OCI-LY7 (cell line): Measurements from ENCODE around the gene MON1B. TPM values are rescaled to one million over a fixed set of nuclear protein-coding genes. Genes with fewer than 3 reads are reported as not detected.

Source experiments
- BruUV-seq: library from RNA; stranded (reverse); fragments of 400-500 nt; replicated peaks from 2 replicates; lab custom pipeline; 2021; lab: Mats Ljungman, UMichigan
- CTCF ChIA-PET: fragments of 300-600 bp; sonication (Branson Sonifier 250); formaldehyde crosslinking; loops from one replicate; lab custom pipeline; 2022; ENCODE audit warnings: antibody characterized with exemption; ENCODE audit not compliant: unreplicated experiment; lab: Charles Lee
- POLR2A ChIA-PET: fragments of 300-600 bp; sonication (Branson Sonifier 250); formaldehyde crosslinking; loops from one replicate; lab custom pipeline; 2022; ENCODE audit warnings: antibody characterized with exemption; lab: Charles Lee
- DNase-seq: peaks from one replicate; pipeline ENCODE4 v3.0.0-alpha.2; 2015; ENCODE audit warnings: low spot score
- H2AFZ ChIP-seq: fragments of 200-600 bp; sonication (generic), shearing (Covaris generic); 2 replicates; pipeline ENCODE4 v1.6.1; 2014; ENCODE audit warnings: mild to moderate bottlenecking, antibody characterized with exemption, low read length, moderate library complexity
- H3K27ac ChIP-seq: fragments of 200-600 bp; sonication (generic); 2 replicates; pipeline ENCODE4 v1.5.1; 2014; ENCODE audit warnings: mixed run types, low read depth, mild to moderate bottlenecking, moderate library complexity, low read length, inconsistent platforms; ENCODE audit not compliant: poor library complexity, severe bottlenecking
- H3K36me3 ChIP-seq: fragments of 200-600 bp; sonication (generic); 2 replicates; pipeline ENCODE4 v1.6.1; 2014; ENCODE audit warnings: mild to moderate bottlenecking, antibody characterized with exemption, low read length, moderate library complexity, mixed read lengths; ENCODE audit not compliant: insufficient read depth
- H3K4me1 ChIP-seq: fragments of 200-600 bp; sonication (generic); 2 replicates; pipeline ENCODE4 v1.5.1; 2014; ENCODE audit warnings: mild to moderate bottlenecking, low read length; ENCODE audit not compliant: insufficient read depth, poor library complexity, severe bottlenecking
- H3K4me2 ChIP-seq: fragments of 200-600 bp; sonication (generic); 2 replicates; pipeline ENCODE4 v1.6.1; 2014; ENCODE audit warnings: mild to moderate bottlenecking, low read length
- H3K4me3 ChIP-seq: fragments of 200-600 bp; sonication (generic); 2 replicates; pipeline ENCODE4 v1.5.1; 2014; ENCODE audit warnings: mild to moderate bottlenecking, low read depth, low read length; ENCODE audit not compliant: poor library complexity, severe bottlenecking
- H3K79me2 ChIP-seq: fragments of 200-600 bp; sonication (generic); 2 replicates; pipeline ENCODE4 v1.6.1; 2016; ENCODE audit warnings: low read depth, mild to moderate bottlenecking, low read length, moderate library complexity, mixed read lengths; ENCODE audit not compliant: insufficient read depth
- H3K9me2 ChIP-seq: fragments of 200-600 bp; sonication (generic); 2 replicates; pipeline ENCODE4 v1.6.1; 2016; ENCODE audit warnings: mild to moderate bottlenecking, low read length, mixed read lengths; ENCODE audit not compliant: insufficient read depth
- H3K9me3 ChIP-seq: fragments of 200-600 bp; sonication (generic); 2 replicates; pipeline ENCODE4 v1.6.1; 2014; ENCODE audit warnings: mild to moderate bottlenecking, mixed run types, low read length, mixed read lengths
- H4K20me1 ChIP-seq: fragments of 200-600 bp; sonication (generic); 2 replicates; pipeline ENCODE4 v1.6.1; 2014; ENCODE audit warnings: mild to moderate bottlenecking, antibody characterized with exemption, low read length, moderate library complexity, mixed read lengths; ENCODE audit not compliant: insufficient read depth
- CTCF ChIP-seq: fragments of 200-600 bp; sonication (generic); conservative IDR thresholded peaks from 2 replicates; pipeline ENCODE4 v1.5.1; 2014; ENCODE audit warnings: mild to moderate bottlenecking, antibody characterized with exemption, low read length, moderate library complexity, mixed read lengths
- EZH2phosphoT487 ChIP-seq: fragments of 200-600 bp; sonication (generic); IDR thresholded peaks from 2 replicates; pipeline ENCODE4 v1.6.1; 2018; ENCODE audit warnings: low read depth, borderline replicate concordance, mild to moderate bottlenecking, mixed run types, antibody characterized with exemption, low read length, moderate library complexity, mixed read lengths
- intact Hi-C: fragments of 100-400 bp; cut with micrococcal nuclease; formaldehyde crosslinking; loops from one replicate; pipeline ENCODE4 v1.10.0; 2022; ENCODE audit not compliant: unreplicated experiment
- total RNA-seq, 2 experiments: library from RNA; depleted of rRNA in 1 of 2; stranded (reverse); fragments of >200 nt in 1 of 2; shearing (Covaris generic) in 1 of 2; gene quantifications; 2 replicates each; pipeline ENCODE4 v1.2.3, GENCODE V29; 2014 to 2022

Gene MON1B
- total RNA-seq, 2 experiments from 2014 or later, result 20.4 to 72.7 TPM

GRCh38 chr16:77227745-77228144, 36.8 kb downstream of the MON1B start:
- Histone ChIP-seq H3K27ac (no peak overlapping the region), H3K36me3 (no peaks in the 10 kb centered on the region), H3K9me3 (no peaks in the 10 kb centered on the region), H3K79me2 (no peaks in the 10 kb centered on the region), H3K4me1 (no peaks in the 10 kb centered on the region), H3K4me2 (no peak overlapping the region), H2AFZ (no peak overlapping the region), H3K9me2 (no peaks in the 10 kb centered on the region), H4K20me1 (no peaks in the 10 kb centered on the region), H3K4me3 (no peak overlapping the region)
- no TSS peak for BruUV-seq
- intact Hi-C loops, result no loop called here
- no peak for DNase-seq
- no peak for TF ChIP-seq EZH2phosphoT487
- no peak for TF ChIP-seq CTCF
- POLR2A ChIA-PET, result interaction anchor here (1.1 to 1.6 kb wide), 2 partner anchors 82 to 356 kb away, joined by 4 read pairs; no protein-coding TSS in a partner anchor
- CTCF ChIA-PET, result interaction anchor here (1.0 kb wide), 1 partner anchor 356 kb away, joined by 3 read pairs; no protein-coding TSS in a partner anchor

- ChIA-PET POLR2A (no interaction called here), CTCF (no interaction called here)
- Histone ChIP-seq H3K79me2 (no peaks in the 10 kb centered on the region), H4K20me1 (no peaks in the 10 kb centered on the region), H3K36me3 (no peaks in the 10 kb centered on the region), H3K9me3 (no peaks in the 10 kb centered on the region), H3K4me3 (no peak overlapping the region), H2AFZ (no peak overlapping the region), H3K4me1 (no peaks in the 10 kb centered on the region), H3K27ac (no peak overlapping the region), H3K9me2 (no peaks in the 10 kb centered on the region), H3K4me2 (no peak overlapping the region)
- TF ChIP-seq EZH2phosphoT487 (no peak), CTCF (no peak)
- intact Hi-C loops, result loop anchor here (10.0 kb wide), 1 partner anchor 204 kb away; the partner anchor contains the start of gene ADAMTS18
- DNase-seq, result no peak
- BruUV-seq, result no TSS peak
Measured at GRCh38 chr16:77231047-77231446, 40.1 kb downstream of the MON1B start.

GRCh38 chr16:77233799-77234519, 43.0 kb downstream of the MON1B start:
- no TSS peak for BruUV-seq
- Histone ChIP-seq H3K4me2 (no peak overlapping the region), H2AFZ (no peak overlapping the region), H3K36me3 (no peaks in the 10 kb centered on the region), H4K20me1 (no peaks in the 10 kb centered on the region), H3K4me1 (no peaks in the 10 kb centered on the region), H3K27ac (no peak overlapping the region), H3K9me3 (no peaks in the 10 kb centered on the region), H3K9me2 (no peaks in the 10 kb centered on the region), H3K79me2 (no peaks in the 10 kb centered on the region), H3K4me3 (no peak overlapping the region)
- DNase-seq, result no peak
- CTCF ChIA-PET, result no interaction called here
- intact Hi-C loops, result loop anchor here (10.0 kb wide), 1 partner anchor 201 kb away; the partner anchor contains the start of gene ADAMTS18
- POLR2A ChIA-PET, result no interaction called here
- TF ChIP-seq EZH2phosphoT487 (no peak), CTCF (no peak)
